HS-27A (cell line): ENCODE results near the gene SPAG6.

ENCODE experiments used
- DNase-seq: peaks from one replicate; pipeline ENCODE4 v3.0.0-alpha.2; 2012; ENCODE audit warnings: low read depth, missing footprints

Gene SPAG6

GRCh38 chr10:22460101-22460500, 114.8 kb downstream of the SPAG6 start:
- no peak for DNase-seq

- DNase-seq, result no peak
Observed at GRCh38 chr10:22460531-22461403, 115.5 kb downstream of the SPAG6 start.

GRCh38 chr10:22461891-22462290, 116.6 kb downstream of the SPAG6 start:
- no peak for DNase-seq

- DNase-seq, result no peak
Observed at GRCh38 chr10:22463255-22463654, 118.0 kb downstream of the SPAG6 start.

GRCh38 chr10:22464966-22465629, 119.8 kb downstream of the SPAG6 start:
- DNase-seq, result no peak

- no peak for DNase-seq
Observed at GRCh38 chr10:22466763-22467334, 121.6 kb downstream of the SPAG6 start.
